IPS-18a (cell line): ENCODE results near the gene HELQ.
"Not testable (repeated sequence)": the region's sequence is repeated elsewhere in the genome, so short reads cannot be mapped to it uniquely, and the experiment has no call there.

Experiments
- H3K27ac ChIP-seq: one replicate; pipeline ENCODE4 v1.5.1; 2013; ENCODE audit warnings: low read length
- H3K27me3 ChIP-seq: one replicate; pipeline ENCODE4 v1.6.1; 2013; ENCODE audit warnings: mild to moderate bottlenecking, low read length; ENCODE audit not compliant: control insufficient read depth, insufficient read depth
- H3K36me3 ChIP-seq: one replicate; pipeline ENCODE4 v1.6.1; 2013; ENCODE audit warnings: low read depth, low read length; ENCODE audit not compliant: control insufficient read depth
- H3K4me1 ChIP-seq: one replicate; pipeline ENCODE4 v1.6.1; 2013; ENCODE audit warnings: low read depth, low read length; ENCODE audit not compliant: control insufficient read depth
- H3K4me3 ChIP-seq: one replicate; pipeline ENCODE4 v1.5.1; 2013; ENCODE audit warnings: low read length
- H3K9ac ChIP-seq: one replicate; pipeline ENCODE4 v1.6.1; 2013; ENCODE audit warnings: mild to moderate bottlenecking, low read length, moderate library complexity
- H3K9me3 ChIP-seq: one replicate; pipeline ENCODE4 v1.6.1; 2013; ENCODE audit warnings: low read depth, low read length; ENCODE audit not compliant: control insufficient read depth

The HELQ gene

GRCh38 chr4:83455281-83456183, at the start of gene HELQ, which contains the start of gene MRPS18C:
TSS of gene HELQ (minus strand) at chr4:83455823. CDS start at chr4:83455693, 130 bp downstream.
TSS of gene MRPS18C (plus strand) at chr4:83456058. CDS start at chr4:83456078, 20 bp downstream.
- no peaks in the 10 kb centered on the region for H3K4me1 ChIP-seq
- H3K27me3 ChIP-seq = no peaks in the 10 kb centered on the region
- H3K9me3 ChIP-seq = no peaks in the 10 kb centered on the region
- H3K27ac ChIP-seq = peak within 1 kb of the TSS; percentile 86
- peak within 1 kb of the TSS; percentile 92 for H3K9ac ChIP-seq
- H3K4me3 ChIP-seq = peak within 1 kb of the TSS; percentile 95
- peaks cover 27% of the 10 kb centered on the region for H3K36me3 ChIP-seq

- H3K27me3 ChIP-seq = no peaks in the 10 kb centered on the region
- H3K4me1 ChIP-seq = no peaks in the 10 kb centered on the region
- H3K27ac ChIP-seq = no peak overlapping the region
- no peaks in the 10 kb centered on the region for H3K36me3 ChIP-seq
- no peak overlapping the region for H3K9ac ChIP-seq
- no peaks in the 10 kb centered on the region for H3K9me3 ChIP-seq
- H3K4me3 ChIP-seq = no peak overlapping the region
Observed at GRCh38 chr4:83504996-83505395, 49.4 kb upstream of the HELQ start.

DNA sequence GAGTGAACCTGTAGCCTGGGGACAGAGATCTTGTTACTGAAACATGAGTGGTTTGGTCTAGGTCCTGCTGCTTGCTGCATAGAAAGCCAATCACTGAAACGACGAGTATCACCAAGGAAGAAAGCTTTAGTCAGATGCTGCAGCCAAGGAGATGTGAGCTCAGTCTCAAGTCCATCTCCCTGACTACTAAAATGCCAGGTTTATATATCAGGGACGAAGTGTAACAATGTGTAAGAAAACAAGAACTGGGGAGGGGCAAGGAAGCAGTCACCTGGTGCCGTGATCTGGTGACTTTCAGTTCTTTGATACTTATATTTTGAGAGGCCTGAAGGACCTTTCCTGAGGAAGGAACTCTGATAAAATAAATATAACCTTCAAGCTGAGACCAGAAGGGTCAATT, 48.9 kb upstream of the HELQ start:
- H3K4me1 ChIP-seq = no peaks in the 10 kb centered on the region
- no peaks in the 10 kb centered on the region for H3K27me3 ChIP-seq
- no peaks in the 10 kb centered on the region for H3K9me3 ChIP-seq
- H3K27ac ChIP-seq = no peak overlapping the region
- no peak overlapping the region for H3K9ac ChIP-seq
- no peak overlapping the region for H3K4me3 ChIP-seq
- H3K36me3 ChIP-seq = no peaks in the 10 kb centered on the region

DNA sequence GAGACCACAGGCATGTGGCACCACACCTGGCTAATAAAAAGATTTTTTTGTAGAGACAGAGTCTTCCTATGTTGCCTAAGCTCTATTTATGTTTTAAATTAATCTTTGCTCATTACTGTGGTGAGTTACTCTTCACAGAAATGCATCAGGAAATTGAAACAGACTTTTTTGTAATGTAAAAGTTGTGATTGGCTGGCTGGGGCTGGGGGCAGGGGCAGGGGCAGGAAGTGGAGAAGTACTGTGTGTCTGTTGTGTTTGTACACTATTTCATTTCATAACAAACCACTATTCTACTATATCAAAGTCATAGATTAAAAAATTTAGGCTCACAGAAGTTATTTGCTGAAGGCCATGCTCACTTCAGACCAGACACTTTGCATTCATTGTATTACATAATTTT, 48.4 kb upstream of the HELQ start:
- no peaks in the 10 kb centered on the region for H3K9me3 ChIP-seq
- no peak overlapping the region for H3K4me3 ChIP-seq

DNA sequence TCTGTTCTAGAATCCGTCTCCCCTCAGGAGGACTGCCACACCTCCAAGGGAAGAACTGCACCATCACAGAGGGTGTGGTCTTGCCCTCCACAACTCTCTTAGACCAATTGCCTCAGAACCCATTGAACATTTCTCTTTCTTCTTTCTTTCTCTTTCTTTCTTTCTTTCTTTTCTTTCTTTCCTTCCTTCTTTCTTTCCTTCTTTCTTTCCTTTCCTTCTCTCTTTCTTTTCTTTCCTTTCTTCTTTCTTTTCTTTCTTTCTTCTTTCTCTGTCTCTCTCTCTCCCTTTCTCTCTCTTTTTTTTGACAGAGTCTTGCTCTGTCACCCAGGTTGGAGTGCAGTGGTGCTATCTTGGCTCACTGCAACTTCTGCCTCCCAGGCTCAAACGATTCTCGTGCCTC, 46.0 kb upstream of the HELQ start:
- H3K4me3 ChIP-seq, H3K27ac ChIP-seq, H3K36me3 ChIP-seq, H3K4me1 ChIP-seq, H3K27me3 ChIP-seq, H3K9ac ChIP-seq, H3K9me3 ChIP-seq: not testable (repeated sequence)

More for the DNA sequence above, 48.4 kb upstream of the HELQ start:
- Histone ChIP-seq H3K36me3 (no peaks in the 10 kb centered on the region), H3K4me1 (no peaks in the 10 kb centered on the region), H3K27ac (no peak overlapping the region), H3K27me3 (no peaks in the 10 kb centered on the region), H3K9ac (no peak overlapping the region)

- no peak overlapping the region for H3K9ac ChIP-seq
- H3K9me3 ChIP-seq = no peaks in the 10 kb centered on the region
- H3K27me3 ChIP-seq = no peaks in the 10 kb centered on the region
- no peak overlapping the region for H3K27ac ChIP-seq
- H3K4me3 ChIP-seq = no peak overlapping the region
- H3K36me3 ChIP-seq = no peaks in the 10 kb centered on the region
- H3K4me1 ChIP-seq = no peaks in the 10 kb centered on the region
Observed at GRCh38 chr4:83498187-83498586, 42.6 kb upstream of the HELQ start.

- H3K27ac ChIP-seq, H3K9me3 ChIP-seq, H3K27me3 ChIP-seq, H3K4me1 ChIP-seq, H3K4me3 ChIP-seq, H3K36me3 ChIP-seq, H3K9ac ChIP-seq: not testable (repeated sequence)
Observed at GRCh38 chr4:83496085-83496917, 40.7 kb upstream of the HELQ start.

GRCh38 chr4:83490876-83491450, 35.3 kb upstream of the HELQ start:
- Histone ChIP-seq H3K4me1 (no peaks in the 10 kb centered on the region), H3K9me3 (no peaks in the 10 kb centered on the region), H3K4me3 (no peak overlapping the region), H3K27me3 (no peaks in the 10 kb centered on the region), H3K27ac (no peak overlapping the region), H3K36me3 (no peaks in the 10 kb centered on the region), H3K9ac (no peak overlapping the region)

- Histone ChIP-seq H3K9me3 (no peaks in the 10 kb centered on the region), H3K4me1 (peaks cover 5% of the 10 kb centered on the region), H3K27ac (no peak overlapping the region), H3K27me3 (no peaks in the 10 kb centered on the region), H3K9ac (no peak overlapping the region), H3K36me3 (no peaks in the 10 kb centered on the region), H3K4me3 (no peak overlapping the region)
Observed at GRCh38 chr4:83489711-83490326, 34.2 kb upstream of the HELQ start.

DNA sequence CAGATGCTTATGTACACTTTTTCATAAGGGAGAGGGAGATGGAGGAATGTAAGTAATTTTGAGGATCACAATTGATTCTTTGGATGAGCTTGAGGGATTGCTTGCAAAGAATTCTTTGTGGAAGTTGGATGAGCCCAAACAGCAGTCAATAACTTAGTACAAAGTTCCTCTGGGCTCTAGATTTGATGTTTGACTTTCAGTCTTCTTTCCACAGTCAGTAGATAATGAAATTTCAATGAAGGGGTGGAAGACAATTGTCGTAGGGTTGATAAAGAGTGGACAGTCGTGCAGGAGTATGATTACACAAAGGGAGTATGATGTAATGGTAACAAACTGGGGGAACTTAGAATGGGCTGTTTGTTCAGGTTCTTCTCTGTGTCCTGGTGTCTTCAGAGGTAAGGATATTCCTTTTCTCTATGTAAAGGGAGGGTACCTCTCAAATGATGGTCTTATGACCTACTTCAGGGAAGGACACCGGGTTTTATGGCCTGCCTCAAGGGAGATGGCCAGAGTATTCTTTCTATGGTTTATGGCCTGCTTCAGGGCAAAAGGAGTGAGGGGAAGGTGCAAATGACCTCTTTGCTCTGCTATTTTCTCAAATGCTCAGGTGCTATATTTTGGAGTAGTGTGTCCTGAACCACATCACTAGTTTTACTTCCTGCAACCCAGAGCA, 31.0 kb upstream of the HELQ start:
- no peaks in the 10 kb centered on the region for H3K36me3 ChIP-seq
- H3K4me3 ChIP-seq = no peak overlapping the region
- peaks cover 11% of the 10 kb centered on the region for H3K27me3 ChIP-seq
- H3K27ac ChIP-seq = no peak overlapping the region
- H3K4me1 ChIP-seq = peaks cover 5% of the 10 kb centered on the region
- no peak overlapping the region for H3K9ac ChIP-seq
- H3K9me3 ChIP-seq = no peaks in the 10 kb centered on the region
